GM23338 (cell line): ENCODE results near the gene PNLIPRP3.

ENCODE experiments used
- CREB1 ChIP-seq: fragments of 250-450 bp; sonication (Bioruptor Pico); IDR thresholded peaks from 2 replicates; pipeline ENCODE4 v1.5.0; 2020; ENCODE audit warnings: low read depth, mild to moderate bottlenecking, moderate library complexity
- EZH2 ChIP-seq: fragments of 200-600 bp; sonication (generic); IDR thresholded peaks from one replicate; pipeline ENCODE4 v1.8.0; 2017; ENCODE audit warnings: antibody characterized with exemption, mild to moderate bottlenecking, low read depth; ENCODE audit not compliant: unreplicated experiment
- EZH2phosphoT487 ChIP-seq: fragments of 200-600 bp; sonication (generic); IDR thresholded peaks from one replicate; pipeline ENCODE4 v1.8.1; 2018; ENCODE audit warnings: antibody characterized with exemption; ENCODE audit not compliant: unreplicated experiment
- JUNB ChIP-seq: IDR thresholded peaks from one replicate; pipeline ENCODE4 v1.6.1; 2016; ENCODE audit warnings: antibody characterized with exemption; ENCODE audit not compliant: unreplicated experiment
- NANOG ChIP-seq: IDR thresholded peaks from 2 replicates; pipeline ENCODE4 v1.6.1; 2016; ENCODE audit warnings: antibody characterized with exemption, borderline replicate concordance
- POLR2AphosphoS5 ChIP-seq: IDR thresholded peaks from 2 replicates; pipeline ENCODE4 v1.6.1; 2016; ENCODE audit warnings: antibody characterized with exemption, low read depth
- REST ChIP-seq: IDR thresholded peaks from one replicate; pipeline ENCODE4 v1.6.1; 2018; ENCODE audit warnings: antibody characterized with exemption; ENCODE audit not compliant: unreplicated experiment
- STAT1 ChIP-seq: IDR thresholded peaks from one replicate; pipeline ENCODE4 v1.6.1; 2016; ENCODE audit warnings: antibody characterized with exemption; ENCODE audit not compliant: unreplicated experiment
- ZNF114 ChIP-seq: fragments of 250-450 bp; sonication (Bioruptor Pico); IDR thresholded peaks from 2 replicates; pipeline ENCODE4 v1.5.0; 2020; ENCODE audit warnings: mild to moderate bottlenecking, moderate library complexity
- ZNF331 ChIP-seq: fragments of 250-450 bp; sonication (Bioruptor Pico); IDR thresholded peaks from 2 replicates; pipeline ENCODE4 v1.5.0; 2020; ENCODE audit warnings: low read depth, mild to moderate bottlenecking, moderate library complexity
- ZNF462 ChIP-seq: fragments of 250-450 bp; sonication (Bioruptor Pico); IDR thresholded peaks from 2 replicates; pipeline ENCODE4 v1.5.0; 2020; ENCODE audit warnings: mild to moderate bottlenecking, moderate library complexity
- TF ChIP-seq, protein P1 (sequence below), 2 experiments: fragments of 200-600 bp in 1 of 2; sonication (generic) in 1 of 2; conservative IDR thresholded peaks; 2 replicates each; pipeline versions ENCODE4 v1.5.1 to v1.6.1; 2016 to 2017; ENCODE audit warnings: antibody characterized with exemption in 2 of 2, low read depth in 2 of 2, mild to moderate bottlenecking in 2 of 2, moderate library complexity in 1 of 2
- TF ChIP-seq, protein P2 (sequence below): IDR thresholded peaks from 2 replicates; pipeline ENCODE4 v1.6.1; 2016; ENCODE audit warnings: antibody characterized with exemption

GRCh38 chr10:116472891-116473290 is 45.2 kb downstream of the PNLIPRP3 start:
- TF ChIP-seq, protein P1, sequence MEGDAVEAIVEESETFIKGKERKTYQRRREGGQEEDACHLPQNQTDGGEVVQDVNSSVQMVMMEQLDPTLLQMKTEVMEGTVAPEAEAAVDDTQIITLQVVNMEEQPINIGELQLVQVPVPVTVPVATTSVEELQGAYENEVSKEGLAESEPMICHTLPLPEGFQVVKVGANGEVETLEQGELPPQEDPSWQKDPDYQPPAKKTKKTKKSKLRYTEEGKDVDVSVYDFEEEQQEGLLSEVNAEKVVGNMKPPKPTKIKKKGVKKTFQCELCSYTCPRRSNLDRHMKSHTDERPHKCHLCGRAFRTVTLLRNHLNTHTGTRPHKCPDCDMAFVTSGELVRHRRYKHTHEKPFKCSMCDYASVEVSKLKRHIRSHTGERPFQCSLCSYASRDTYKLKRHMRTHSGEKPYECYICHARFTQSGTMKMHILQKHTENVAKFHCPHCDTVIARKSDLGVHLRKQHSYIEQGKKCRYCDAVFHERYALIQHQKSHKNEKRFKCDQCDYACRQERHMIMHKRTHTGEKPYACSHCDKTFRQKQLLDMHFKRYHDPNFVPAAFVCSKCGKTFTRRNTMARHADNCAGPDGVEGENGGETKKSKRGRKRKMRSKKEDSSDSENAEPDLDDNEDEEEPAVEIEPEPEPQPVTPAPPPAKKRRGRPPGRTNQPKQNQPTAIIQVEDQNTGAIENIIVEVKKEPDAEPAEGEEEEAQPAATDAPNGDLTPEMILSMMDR (conservative IDR thresholded peaks at IDR 0.05; ENCODE audit: low read depth in 2 of 2): no peak
- TF ChIP-seq POLR2AphosphoS5 (no peak), REST (no peak), ZNF331 (CRISPR knock-in tag) (no peak), EZH2phosphoT487 (no peak), EZH2 (no peak), CREB1 (no peak), JUNB (no peak), ZNF114 (CRISPR knock-in tag) (no peak), STAT1 (no peak), NANOG (no peak), ZNF462 (CRISPR knock-in tag) (no peak)
- TF ChIP-seq, protein P2, sequence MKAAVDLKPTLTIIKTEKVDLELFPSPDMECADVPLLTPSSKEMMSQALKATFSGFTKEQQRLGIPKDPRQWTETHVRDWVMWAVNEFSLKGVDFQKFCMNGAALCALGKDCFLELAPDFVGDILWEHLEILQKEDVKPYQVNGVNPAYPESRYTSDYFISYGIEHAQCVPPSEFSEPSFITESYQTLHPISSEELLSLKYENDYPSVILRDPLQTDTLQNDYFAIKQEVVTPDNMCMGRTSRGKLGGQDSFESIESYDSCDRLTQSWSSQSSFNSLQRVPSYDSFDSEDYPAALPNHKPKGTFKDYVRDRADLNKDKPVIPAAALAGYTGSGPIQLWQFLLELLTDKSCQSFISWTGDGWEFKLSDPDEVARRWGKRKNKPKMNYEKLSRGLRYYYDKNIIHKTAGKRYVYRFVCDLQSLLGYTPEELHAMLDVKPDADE: no peak
